ENCODE data around the gene TECR. TPM values are rescaled to one million over a fixed set of nuclear protein-coding genes. Genes with fewer than 3 reads are reported as not detected.

TECR gene
- total and polyA plus RNA-seq, 2 of the 13 experiments (the other 11 are each of a cell fraction or from before 2014, with no cell fraction given): 54.9 to 121 TPM

- TF ChIP-seq MNT (IDR thresholded peaks at IDR 0.05) (peak; percentile 51), HBP1 (CRISPR knock-in tag; IDR thresholded peaks at IDR 0.05; ENCODE audit: low read depth) (peak; percentile 91), MTERF4 (CRISPR knock-in tag; IDR thresholded peaks at IDR 0.05) (0 out of 2 replicates have a peak, but pooled peaks have one; percentile 43), TEAD3 (CRISPR knock-in tag; optimal IDR thresholded peaks at IDR 0.05; ENCODE audit: borderline replicate concordance) (peak; percentile 92), ETV5 (CRISPR knock-in tag; IDR thresholded peaks at IDR 0.05; ENCODE audit: borderline replicate concordance) (peak; percentile 45; the same call in 1 of the 2 replicates), HMG20A (CRISPR knock-in tag; IDR thresholded peaks at IDR 0.05; ENCODE audit: borderline replicate concordance) (peak; percentile 18; the same call in 1 of the 2 replicates), ZNF318 (CRISPR knock-in tag; IDR thresholded peaks at IDR 0.05) (0 out of 2 replicates have a peak, but pooled peaks have one; percentile 59), HNF4A (CRISPR knock-in tag; IDR thresholded peaks at IDR 0.05) (peak; percentile 52), FOXP4 (CRISPR knock-in tag; IDR thresholded peaks at IDR 0.05) (peak; percentile 42; the same call in 1 of the 2 replicates), RXRA (CRISPR knock-in tag; IDR thresholded peaks at IDR 0.05) (peak; percentile 54; the same call in 1 of the 2 replicates), DRAP1 (CRISPR knock-in tag; IDR thresholded peaks at IDR 0.05) (peak; percentile 54; the same call in 1 of the 2 replicates), ZFP36L1 (CRISPR knock-in tag; IDR thresholded peaks at IDR 0.05) (0 out of 2 replicates have a peak, but pooled peaks have one; percentile 24)
Measured at GRCh38 chr19:14551134-14552005, 22.0 kb downstream of the TECR start (continued).
